Inferior parietal cortex (tissue), 1 donor: ENCODE results near the gene OS9.

Experiments
- DNase-seq: peaks from one replicate; pipeline ENCODE4 v3.0.0-alpha.2; 2016; ENCODE audit errors: extremely low spot score

Gene OS9

GRCh38 chr12:57735952-57736740 is 42.2 kb downstream of the OS9 start:
- DNase-seq, result no peak

- no peak for DNase-seq
Observed at GRCh38 chr12:57736741-57737466, 43.0 kb downstream of the OS9 start.

- DNase-seq, result no peak
Observed at GRCh38 chr12:57737467-57738460, 43.8 kb downstream of the OS9 start.

DNA sequence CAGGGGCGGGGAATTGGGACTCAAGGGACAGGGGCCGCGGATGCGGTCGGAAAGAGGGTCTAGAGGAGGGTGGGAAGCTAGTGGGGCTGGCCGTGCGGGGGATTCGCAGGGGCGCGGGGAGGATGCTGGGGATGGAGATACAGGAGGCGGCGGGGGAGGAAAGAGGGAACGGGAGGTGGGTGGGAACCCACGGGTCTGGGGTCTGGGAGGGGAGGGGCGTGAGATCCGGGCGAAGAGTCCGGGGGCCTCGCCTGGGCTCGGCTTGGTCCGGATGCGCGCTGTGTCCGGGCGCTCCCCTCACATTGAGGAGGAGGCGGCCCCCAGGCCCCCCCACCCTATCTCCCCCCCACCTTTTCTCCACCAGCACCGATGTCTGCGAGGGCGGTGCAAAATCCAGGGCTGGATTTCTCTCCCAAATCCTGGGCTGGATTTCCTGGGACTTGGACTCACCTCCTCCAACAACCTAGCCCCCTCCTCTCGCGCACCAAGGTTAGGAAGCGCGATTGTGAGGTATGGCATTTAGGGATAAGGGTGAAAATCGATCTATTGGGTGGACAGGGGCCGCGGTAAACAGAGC is 44.8 kb downstream of the OS9 start, which contains the start of gene AGAP2:
Gene AGAP2, minus strand, starts transcription at position 82 of the 577 bp plus-strand sequence. CDS start 496 bp downstream, outside the sequence.
- no peak for DNase-seq

DNA sequence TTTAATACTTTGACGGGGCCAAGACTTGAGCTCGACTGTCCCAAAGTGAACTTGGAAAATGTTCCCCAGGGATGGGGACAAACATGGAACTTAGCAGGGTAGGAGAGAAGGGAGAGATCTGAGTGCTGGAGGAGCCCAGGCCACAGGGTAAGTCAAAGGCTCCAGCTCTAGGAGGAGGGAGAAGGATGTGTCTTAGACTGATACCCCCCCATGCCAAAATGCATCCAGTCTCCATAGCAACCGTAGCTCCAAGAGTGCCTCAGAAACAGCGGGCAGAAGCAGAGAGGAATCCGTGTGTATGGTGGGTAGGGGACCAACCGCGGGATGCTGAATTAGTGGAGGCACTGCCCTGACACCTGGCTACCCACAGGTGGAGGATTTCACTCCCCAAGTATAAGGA is 45.5 kb downstream of the OS9 start:
- no peak for DNase-seq

- DNase-seq, result no peak
Observed at GRCh38 chr12:57739914-57740538, 46.1 kb downstream of the OS9 start.

- no peak for DNase-seq
Observed at GRCh38 chr12:57740656-57741412, 46.9 kb downstream of the OS9 start.

- no peak for DNase-seq
Observed at GRCh38 chr12:57741413-57741789, 47.5 kb downstream of the OS9 start.

DNA sequence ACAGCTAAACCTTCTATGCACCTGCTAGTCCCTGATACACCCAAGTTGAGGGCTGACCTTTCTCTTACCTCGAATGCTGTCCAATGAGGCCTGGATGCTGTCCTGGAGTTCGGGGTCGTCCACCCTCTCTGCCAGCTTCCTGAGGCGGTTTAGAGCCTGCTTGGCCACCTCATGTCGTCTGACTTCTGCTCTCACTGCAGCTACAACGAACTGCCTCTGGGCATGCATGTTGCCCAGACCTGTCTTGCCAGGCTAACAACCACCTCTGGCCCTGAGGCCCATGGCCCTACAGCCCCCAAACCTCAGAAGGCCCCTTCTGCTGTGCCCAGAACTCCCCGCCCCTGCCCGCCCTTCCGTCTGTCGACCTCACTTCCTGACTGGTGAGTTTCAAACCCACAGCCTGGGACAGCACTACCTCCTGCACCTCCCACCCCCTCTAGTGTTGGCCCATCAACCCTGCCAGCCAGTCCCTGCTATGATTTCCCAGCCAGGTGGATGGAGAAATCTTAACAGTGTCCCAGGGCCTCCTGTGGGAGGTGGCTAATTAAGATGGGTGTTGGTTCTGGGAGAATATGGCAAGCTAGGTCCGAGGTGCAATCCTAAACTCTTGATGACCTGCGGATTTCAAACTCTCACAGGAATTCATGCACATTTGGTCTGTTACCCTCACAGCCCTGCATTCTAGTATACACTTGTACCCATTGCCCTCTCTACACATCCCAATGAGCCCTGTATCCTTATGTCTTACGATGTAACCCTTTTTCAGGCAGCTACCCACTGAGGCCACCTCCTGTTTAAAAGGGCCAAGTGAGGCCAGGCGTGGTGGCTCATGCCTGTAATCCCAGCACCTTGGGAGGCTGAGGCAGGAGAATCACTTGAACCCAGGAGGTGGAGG is 48.2 kb downstream of the OS9 start:
- no peak for DNase-seq

GRCh38 chr12:57743769-57744168 is 49.8 kb downstream of the OS9 start:
- DNase-seq, result no peak

- DNase-seq, result no peak
Observed at GRCh38 chr12:57744194-57744776, 50.4 kb downstream of the OS9 start.

DNA sequence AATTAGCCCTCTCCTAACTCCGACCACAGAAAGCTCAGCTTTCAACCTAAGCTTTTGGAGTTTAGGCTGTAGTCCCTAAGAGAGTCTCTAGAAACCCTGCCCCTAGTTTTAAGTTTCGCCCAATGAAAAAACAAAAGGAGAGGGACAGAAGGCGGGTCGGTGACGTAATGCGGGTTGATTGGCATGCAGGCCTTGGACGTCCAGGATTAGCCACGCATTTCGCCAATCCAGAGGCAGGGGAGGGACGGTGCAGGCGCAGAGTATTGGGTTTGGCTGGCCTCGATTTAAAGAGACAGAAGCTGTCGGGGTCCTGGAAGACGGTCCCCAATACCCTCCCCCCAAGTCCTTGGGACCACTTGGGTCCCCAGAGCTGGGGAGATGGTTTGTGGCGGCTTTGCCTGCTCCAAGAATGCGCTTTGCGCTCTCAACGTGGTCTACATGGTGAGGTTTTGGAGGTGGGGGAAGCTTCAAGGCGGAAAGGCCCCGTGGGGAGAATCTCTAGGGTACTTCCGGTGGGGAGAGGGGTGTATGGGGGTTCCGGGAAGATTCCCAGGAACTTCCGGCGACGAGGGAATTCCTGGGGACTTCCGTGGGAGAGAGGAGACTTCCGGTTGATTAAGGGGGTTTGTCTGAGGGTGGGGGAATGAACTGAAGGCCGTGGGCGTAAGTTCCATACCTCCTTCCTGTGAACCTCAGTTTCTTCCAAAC is 51.0 kb downstream of the OS9 start, which contains the start of gene TSPAN31:
Gene TSPAN31, plus strand, starts transcription at position 263 of the 708 bp plus-strand sequence. Its CDS starts 116 bp downstream, at position 379.
- peak; percentile 98 for DNase-seq

DNA sequence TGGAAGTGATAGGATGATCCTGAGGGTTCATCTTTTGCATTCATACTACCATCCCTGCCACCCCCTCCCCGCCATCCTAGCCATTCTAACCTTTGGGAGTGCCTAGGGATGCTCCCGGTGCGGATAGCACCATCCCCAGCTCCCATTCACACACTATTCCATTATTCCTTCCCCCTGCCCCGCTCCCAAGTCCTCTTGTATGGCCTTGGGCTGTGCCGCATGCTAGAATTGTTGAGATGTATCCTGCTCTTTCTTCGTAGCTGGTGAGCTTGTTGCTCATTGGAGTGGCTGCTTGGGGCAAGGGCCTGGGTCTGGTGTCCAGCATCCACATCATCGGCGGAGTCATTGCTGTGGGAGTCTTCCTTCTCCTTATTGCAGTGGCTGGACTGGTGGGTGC is 51.6 kb downstream of the OS9 start:
- DNase-seq, result no peak

DNA sequence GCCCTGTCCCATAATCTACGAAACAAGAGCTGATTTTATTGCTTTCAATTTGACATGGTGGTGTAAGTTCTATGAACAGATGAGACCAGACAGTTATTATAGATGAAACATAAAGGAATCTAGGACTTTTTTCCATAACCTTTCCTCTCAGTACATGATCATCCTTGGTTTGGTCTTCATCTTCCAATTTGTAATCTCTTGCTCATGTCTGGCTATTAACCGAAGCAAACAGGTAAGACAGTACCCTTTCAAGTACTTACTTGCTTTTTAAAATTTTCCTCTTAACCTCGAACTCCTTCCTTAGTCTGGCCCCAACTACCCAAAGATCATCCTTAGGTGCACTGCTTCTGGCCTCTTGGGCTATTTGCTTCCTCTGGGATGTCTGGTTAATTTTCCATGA is 52.1 kb downstream of the OS9 start:
- no peak for DNase-seq

- DNase-seq, result no peak
Observed at GRCh38 chr12:57749061-57749460, 55.1 kb downstream of the OS9 start.

DNA sequence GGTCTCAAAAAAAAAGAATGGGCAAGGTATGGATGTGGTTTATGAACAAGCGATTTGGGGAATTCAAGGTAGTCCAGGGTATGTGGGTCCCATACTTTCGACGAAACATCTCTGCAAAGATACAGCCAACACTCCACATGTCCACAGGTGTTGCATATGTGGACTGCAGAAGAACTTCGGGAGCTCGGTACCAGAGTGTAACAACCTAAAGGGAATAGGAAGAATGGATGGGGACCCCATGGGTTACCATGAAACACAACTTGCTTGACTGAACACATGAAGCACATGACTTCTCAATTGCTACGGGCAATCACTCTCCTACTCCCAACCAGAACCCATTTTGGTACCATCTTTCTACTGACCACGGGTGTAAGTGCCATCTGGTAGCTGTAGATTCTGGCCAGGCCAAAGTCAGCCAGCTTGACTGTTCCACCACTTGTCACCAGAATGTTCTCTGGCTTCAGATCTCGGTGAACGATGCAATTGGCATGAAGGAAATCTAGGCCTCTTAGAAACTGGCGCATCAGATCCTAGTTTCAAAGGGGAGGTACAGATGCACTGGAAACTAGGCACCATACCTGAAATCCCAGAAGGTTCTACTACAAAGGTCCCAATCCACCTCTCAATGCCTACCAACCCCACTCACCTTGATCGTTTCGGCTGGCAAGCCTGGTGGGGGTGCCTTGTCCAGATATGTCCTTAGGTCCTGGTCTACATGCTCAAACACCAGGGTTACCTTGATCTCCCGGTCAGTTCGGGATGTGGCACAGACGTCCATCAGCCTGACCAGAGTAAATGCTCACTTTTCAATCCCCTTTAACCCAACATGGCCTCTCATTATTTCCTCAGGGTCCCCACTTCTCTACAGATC is 56.9 kb downstream of the OS9 start:
- no peak for DNase-seq

GRCh38 chr12:57751432-57751787 is 57.5 kb downstream of the OS9 start:
- no peak for DNase-seq
